K562 (cell line): ENCODE measurements around the gene DMD. TPM values are rescaled to one million over a fixed set of nuclear protein-coding genes. Genes with fewer than 3 reads are reported as not detected.

Source experiments
- microRNA-seq: library from miRNA; unstranded; fragments of <30 nt; microRNA quantifications from one replicate; pipeline ENCODE4, GENCODE V29; 2018; ENCODE audit warnings: borderline microRNAs expressed
- polyA plus RNA-seq, 8 experiments: library from polyadenylated mRNA; depleted of rRNA in 4 of 8; stranded (reverse) in 5 of 8; unstranded in 3 of 8; fragments of >200 nt; fragmentation: Nextera tagmentation in 2 of 8; fragmentation: Illumina TruSeq in 1 of 8; extraction: Ambion mirVana in 2 of 8; extraction: Trizol in 1 of 8; gene quantifications; 2 replicates each; pipeline versions ENCODE4 v1.2.1 to v1.2.3, GENCODE V29; 2011 to 2014; ENCODE audit warnings: inconsistent platforms in 1 of 8, missing spikeins in 1 of 8
- small RNA-seq: library from RNA; depleted of rRNA; stranded (forward); fragments of <200 nt; gene quantifications from one replicate; pipeline ENCODE3, GENCODE V24; 2014
- total RNA-seq, 7 experiments: library from RNA; depleted of rRNA in 6 of 7; stranded (reverse); fragments of >200 nt in 6 of 7; fragmentation: Illumina TruSeq in 2 of 7; extraction: Trizol in 2 of 7; gene quantifications; 2 replicates each; pipeline versions ENCODE4 v1.2.1 to v1.2.3, GENCODE V29; 2011 to 2021; ENCODE audit warnings: low replicate concordance in 1 of 7

The DMD gene
- total and polyA plus RNA-seq, 9 of the 15 experiments (the other 6 are each of a cell fraction or from before 2014, with no cell fraction given) = 3.8 to 20.4 (median 11.4) TPM

Small RNA genes within 50 kb of the gene (microRNA-seq; reads per million reads assigned to microRNA genes)
- gene MIR3915 (not detected), gene MIR548F5 (not detected)

Small RNA genes within 50 kb of the gene (small RNA-seq; reads per million reads assigned to genes)
- gene MIR3915 (not detected), gene MIR548F5 (not detected), gene RNA5SP501 (0.11 reads per million), gene RNU6-894P (not detected)
